Measurements from ENCODE around the gene FHOD3. TPM values are rescaled to one million over a fixed set of nuclear protein-coding genes. Genes with fewer than 3 reads are reported as not detected.

The FHOD3 gene
- total RNA-seq, 1 donor from 2014 or later = not detected

- Mint-ChIP-seq H3K4me3 (ENCODE audit: low read depth) (no peak overlapping the region), H3K27ac (no peak overlapping the region), H3K9me3 (no peaks in the 10 kb centered on the region), H3K27me3 (ENCODE audit: low read depth) (no peaks in the 10 kb centered on the region), H3K4me1 (ENCODE audit: low read depth) (no peaks in the 10 kb centered on the region), H3K36me3 (ENCODE audit: low read depth) (no peaks in the 10 kb centered on the region)
- DNase-seq (ENCODE audit: low spot score) = no peak
- intact Hi-C loops (cut with micrococcal nuclease) = no loop called here
Measured at GRCh38 chr18:36481935-36482334, 184.4 kb downstream of the FHOD3 start.

- Mint-ChIP-seq H3K4me3 (ENCODE audit: low read depth) (no peak overlapping the region), H3K36me3 (ENCODE audit: low read depth) (no peaks in the 10 kb centered on the region), H3K27me3 (ENCODE audit: low read depth) (no peaks in the 10 kb centered on the region), H3K9me3 (no peaks in the 10 kb centered on the region), H3K4me1 (ENCODE audit: low read depth) (no peaks in the 10 kb centered on the region), H3K27ac (no peak overlapping the region)
- intact Hi-C loops (cut with micrococcal nuclease) = no loop called here
- no peak for DNase-seq (ENCODE audit: low spot score)
Measured at GRCh38 chr18:36484591-36484990, 187.1 kb downstream of the FHOD3 start.

- H3K4me3 Mint-ChIP-seq (ENCODE audit: low read depth) = no peak overlapping the region
- H3K27ac Mint-ChIP-seq = no peak overlapping the region
- no peaks in the 10 kb centered on the region for H3K27me3 Mint-ChIP-seq (ENCODE audit: low read depth)
- intact Hi-C loops (cut with micrococcal nuclease) = no loop called here
- DNase-seq (ENCODE audit: low spot score) = no peak
- H3K36me3 Mint-ChIP-seq (ENCODE audit: low read depth) = no peaks in the 10 kb centered on the region
- H3K9me3 Mint-ChIP-seq = no peaks in the 10 kb centered on the region
- H3K4me1 Mint-ChIP-seq (ENCODE audit: low read depth) = no peaks in the 10 kb centered on the region
Measured at GRCh38 chr18:36485772-36486171, 188.3 kb downstream of the FHOD3 start.

GRCh38 chr18:36488131-36488530, 190.6 kb downstream of the FHOD3 start:
- no peaks in the 10 kb centered on the region for H3K36me3 Mint-ChIP-seq (ENCODE audit: low read depth)
- H3K27me3 Mint-ChIP-seq (ENCODE audit: low read depth) = no peaks in the 10 kb centered on the region
- H3K4me3 Mint-ChIP-seq (ENCODE audit: low read depth) = no peak overlapping the region
- no peaks in the 10 kb centered on the region for H3K4me1 Mint-ChIP-seq (ENCODE audit: low read depth)
- intact Hi-C loops (cut with micrococcal nuclease) = no loop called here
- no peak for DNase-seq (ENCODE audit: low spot score)
- no peaks in the 10 kb centered on the region for H3K9me3 Mint-ChIP-seq
- H3K27ac Mint-ChIP-seq = no peak overlapping the region

GRCh38 chr18:36490897-36491296, 193.4 kb downstream of the FHOD3 start:
- H3K4me1 Mint-ChIP-seq (ENCODE audit: low read depth) = no peaks in the 10 kb centered on the region
- no peaks in the 10 kb centered on the region for H3K9me3 Mint-ChIP-seq
- H3K36me3 Mint-ChIP-seq (ENCODE audit: low read depth) = no peaks in the 10 kb centered on the region
- no peak overlapping the region for H3K27ac Mint-ChIP-seq
- no peaks in the 10 kb centered on the region for H3K27me3 Mint-ChIP-seq (ENCODE audit: low read depth)
- intact Hi-C loops (cut with micrococcal nuclease) = no loop called here
- no peak overlapping the region for H3K4me3 Mint-ChIP-seq (ENCODE audit: low read depth)
- no peak for DNase-seq (ENCODE audit: low spot score)

- H3K27ac Mint-ChIP-seq = no peak overlapping the region
- intact Hi-C loops (cut with micrococcal nuclease) = no loop called here
- DNase-seq (ENCODE audit: low spot score) = no peak
- H3K36me3 Mint-ChIP-seq (ENCODE audit: low read depth) = no peaks in the 10 kb centered on the region
- H3K4me3 Mint-ChIP-seq (ENCODE audit: low read depth) = no peak overlapping the region
- no peaks in the 10 kb centered on the region for H3K4me1 Mint-ChIP-seq (ENCODE audit: low read depth)
- peaks cover 5% of the 10 kb centered on the region for H3K27me3 Mint-ChIP-seq (ENCODE audit: low read depth)
- H3K9me3 Mint-ChIP-seq = no peaks in the 10 kb centered on the region
Measured at GRCh38 chr18:36492604-36493329, 195.3 kb downstream of the FHOD3 start.

- H3K27ac Mint-ChIP-seq = no peak overlapping the region
- no peaks in the 10 kb centered on the region for H3K4me1 Mint-ChIP-seq (ENCODE audit: low read depth)
- peaks cover 5% of the 10 kb centered on the region for H3K27me3 Mint-ChIP-seq (ENCODE audit: low read depth)
- H3K4me3 Mint-ChIP-seq (ENCODE audit: low read depth) = no peak overlapping the region
- no peak for DNase-seq (ENCODE audit: low spot score)
- intact Hi-C loops (cut with micrococcal nuclease) = no loop called here
- no peaks in the 10 kb centered on the region for H3K9me3 Mint-ChIP-seq
- H3K36me3 Mint-ChIP-seq (ENCODE audit: low read depth) = no peaks in the 10 kb centered on the region
Measured at GRCh38 chr18:36493349-36494159, 196.0 kb downstream of the FHOD3 start.

GRCh38 chr18:36494160-36494437, 196.6 kb downstream of the FHOD3 start:
- Mint-ChIP-seq H3K4me1 (ENCODE audit: low read depth) (no peaks in the 10 kb centered on the region), H3K36me3 (ENCODE audit: low read depth) (no peaks in the 10 kb centered on the region), H3K9me3 (no peaks in the 10 kb centered on the region), H3K27ac (no peak overlapping the region), H3K4me3 (ENCODE audit: low read depth) (no peak overlapping the region), H3K27me3 (ENCODE audit: low read depth) (peaks cover 5% of the 10 kb centered on the region)
- DNase-seq (ENCODE audit: low spot score) = no peak
- intact Hi-C loops (cut with micrococcal nuclease) = no loop called here

GRCh38 chr18:36496022-36496421, 198.5 kb downstream of the FHOD3 start:
- DNase-seq (ENCODE audit: low spot score) = no peak
- H3K36me3 Mint-ChIP-seq (ENCODE audit: low read depth) = no peaks in the 10 kb centered on the region
- H3K9me3 Mint-ChIP-seq = no peaks in the 10 kb centered on the region
- no peaks in the 10 kb centered on the region for H3K4me1 Mint-ChIP-seq (ENCODE audit: low read depth)
- peaks cover 5% of the 10 kb centered on the region for H3K27me3 Mint-ChIP-seq (ENCODE audit: low read depth)
- no peak overlapping the region for H3K4me3 Mint-ChIP-seq (ENCODE audit: low read depth)
- intact Hi-C loops (cut with micrococcal nuclease) = no loop called here
- H3K27ac Mint-ChIP-seq = no peak overlapping the region

GRCh38 chr18:36499938-36500337, 202.4 kb downstream of the FHOD3 start:
- no peaks in the 10 kb centered on the region for H3K4me1 Mint-ChIP-seq (ENCODE audit: low read depth)
- no peak overlapping the region for H3K4me3 Mint-ChIP-seq (ENCODE audit: low read depth)
- H3K36me3 Mint-ChIP-seq (ENCODE audit: low read depth) = no peaks in the 10 kb centered on the region
- intact Hi-C loops (cut with micrococcal nuclease) = no loop called here
- peaks cover 5% of the 10 kb centered on the region for H3K27me3 Mint-ChIP-seq (ENCODE audit: low read depth)
- no peak overlapping the region for H3K27ac Mint-ChIP-seq
- H3K9me3 Mint-ChIP-seq = no peaks in the 10 kb centered on the region
- no peak for DNase-seq (ENCODE audit: low spot score)

GRCh38 chr18:36501100-36501499, 203.6 kb downstream of the FHOD3 start:
- no peaks in the 10 kb centered on the region for H3K4me1 Mint-ChIP-seq (ENCODE audit: low read depth)
- H3K27me3 Mint-ChIP-seq (ENCODE audit: low read depth) = peaks cover 5% of the 10 kb centered on the region
- no peak overlapping the region for H3K27ac Mint-ChIP-seq
- H3K4me3 Mint-ChIP-seq (ENCODE audit: low read depth) = no peak overlapping the region
- DNase-seq (ENCODE audit: low spot score) = no peak
- intact Hi-C loops (cut with micrococcal nuclease) = no loop called here
- H3K36me3 Mint-ChIP-seq (ENCODE audit: low read depth) = no peaks in the 10 kb centered on the region
- no peaks in the 10 kb centered on the region for H3K9me3 Mint-ChIP-seq

GRCh38 chr18:36503477-36503876, 206.0 kb downstream of the FHOD3 start:
- intact Hi-C loops (cut with micrococcal nuclease) = no loop called here

GRCh38 chr18:36504928-36505327, 207.4 kb downstream of the FHOD3 start:
- no peak overlapping the region for H3K27ac Mint-ChIP-seq
- intact Hi-C loops (cut with micrococcal nuclease) = no loop called here
- no peaks in the 10 kb centered on the region for H3K27me3 Mint-ChIP-seq (ENCODE audit: low read depth)
- no peaks in the 10 kb centered on the region for H3K9me3 Mint-ChIP-seq
- H3K4me1 Mint-ChIP-seq (ENCODE audit: low read depth) = no peaks in the 10 kb centered on the region
- H3K4me3 Mint-ChIP-seq (ENCODE audit: low read depth) = no peak overlapping the region
- DNase-seq (ENCODE audit: low spot score) = no peak
- no peaks in the 10 kb centered on the region for H3K36me3 Mint-ChIP-seq (ENCODE audit: low read depth)

More at GRCh38 chr18:36503477-36503876, 206.0 kb downstream of the FHOD3 start:
- H3K4me3 Mint-ChIP-seq (ENCODE audit: low read depth) = no peak overlapping the region
- H3K9me3 Mint-ChIP-seq = no peaks in the 10 kb centered on the region
- no peaks in the 10 kb centered on the region for H3K36me3 Mint-ChIP-seq (ENCODE audit: low read depth)
- no peak for DNase-seq (ENCODE audit: low spot score)
- H3K4me1 Mint-ChIP-seq (ENCODE audit: low read depth) = no peaks in the 10 kb centered on the region
- H3K27ac Mint-ChIP-seq = no peak overlapping the region
- H3K27me3 Mint-ChIP-seq (ENCODE audit: low read depth) = no peaks in the 10 kb centered on the region
